ENCODE results near the gene CTSW.

The CTSW gene

DNA sequence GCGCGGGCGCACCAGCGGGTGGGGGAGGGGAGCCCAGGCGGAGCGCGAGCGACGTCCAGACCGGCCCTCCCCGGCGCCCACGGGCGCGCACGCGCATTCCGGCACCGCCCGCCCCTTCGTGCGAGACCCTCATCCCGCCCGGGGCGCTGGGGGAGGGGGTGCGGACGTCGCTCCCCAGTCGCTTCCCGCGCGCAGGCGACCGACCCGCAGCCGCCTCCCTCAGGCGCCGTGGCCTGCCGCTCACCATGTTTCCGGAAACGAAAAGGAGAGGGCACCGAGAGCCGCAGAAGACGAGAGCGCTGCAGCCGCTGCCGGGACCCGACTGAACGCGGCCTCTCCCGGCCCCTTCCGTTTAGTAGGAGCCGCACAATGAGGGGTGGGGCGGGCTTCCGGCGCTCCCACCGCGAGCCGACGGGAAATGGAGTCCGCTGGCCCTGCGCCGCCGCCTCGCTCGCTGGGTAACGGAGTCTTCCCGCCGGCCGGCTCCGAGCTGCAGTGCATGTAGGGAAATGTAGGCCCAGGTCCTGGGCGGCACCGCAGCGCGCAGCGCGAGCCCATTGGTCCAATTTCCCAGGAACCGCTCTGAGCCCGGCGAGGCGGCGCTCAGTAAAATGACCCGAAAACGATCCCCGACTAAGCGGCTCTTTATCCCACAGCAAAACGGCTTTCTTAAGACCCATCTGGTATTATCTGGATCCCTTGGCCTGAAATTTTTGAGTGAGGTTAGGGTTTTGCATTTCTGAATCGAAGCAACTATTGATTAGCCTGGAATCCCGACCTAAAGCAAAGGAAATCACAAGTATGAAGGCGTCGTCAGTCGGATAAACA is 21.6 kb upstream of the CTSW start, which contains the start of gene CFL1:
CFL1 (minus strand) TSS at position 328 of the 828 bp plus-strand sequence; CDS start at position 247, 81 bp downstream.
- H3K9ac ChIP-seq (ENCODE audit: low read length): peak within 1 kb of the TSS; percentile 86
- H3K4me1 ChIP-seq (ENCODE audit: control insufficient read depth, insufficient read depth, low read length): peaks cover 53% of the 10 kb centered on the region
- peaks cover 30% of the 10 kb centered on the region for H3K36me3 ChIP-seq (ENCODE audit: control insufficient read depth, insufficient read depth, low read length)
- no peaks in the 10 kb centered on the region for H3K9me3 ChIP-seq (ENCODE audit: control insufficient read depth, low read length)
- H3K27me3 ChIP-seq (ENCODE audit: control insufficient read depth, insufficient read depth, low read length): no peaks in the 10 kb centered on the region
- H3K4me3 ChIP-seq (ENCODE audit: low read length): peak within 1 kb of the TSS; percentile 74

DNA sequence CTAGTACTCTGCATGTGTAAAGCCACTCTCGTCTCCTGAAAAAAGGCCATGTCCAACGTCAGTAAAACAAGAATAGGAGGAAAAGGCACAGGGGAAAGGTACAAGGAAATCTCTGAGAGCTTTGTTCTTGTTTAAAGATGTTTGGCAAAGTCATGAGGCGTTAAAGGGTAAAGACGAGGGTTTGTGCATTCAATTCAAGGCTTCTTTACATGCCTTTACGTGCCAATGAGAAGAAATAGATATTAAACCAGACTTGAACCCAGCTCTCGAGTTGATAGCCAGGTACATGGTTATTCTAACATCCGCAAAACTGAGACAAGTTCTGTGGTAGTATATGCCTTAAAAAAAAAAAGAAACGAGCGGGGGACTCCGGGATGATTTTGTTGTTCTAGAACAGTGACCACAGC is 21.0 kb upstream of the CTSW start:
- Histone ChIP-seq H3K4me1 (ENCODE audit: control insufficient read depth, insufficient read depth, low read length) (peaks cover 47% of the 10 kb centered on the region), H3K9me3 (ENCODE audit: control insufficient read depth, low read length) (no peaks in the 10 kb centered on the region)

DNA sequence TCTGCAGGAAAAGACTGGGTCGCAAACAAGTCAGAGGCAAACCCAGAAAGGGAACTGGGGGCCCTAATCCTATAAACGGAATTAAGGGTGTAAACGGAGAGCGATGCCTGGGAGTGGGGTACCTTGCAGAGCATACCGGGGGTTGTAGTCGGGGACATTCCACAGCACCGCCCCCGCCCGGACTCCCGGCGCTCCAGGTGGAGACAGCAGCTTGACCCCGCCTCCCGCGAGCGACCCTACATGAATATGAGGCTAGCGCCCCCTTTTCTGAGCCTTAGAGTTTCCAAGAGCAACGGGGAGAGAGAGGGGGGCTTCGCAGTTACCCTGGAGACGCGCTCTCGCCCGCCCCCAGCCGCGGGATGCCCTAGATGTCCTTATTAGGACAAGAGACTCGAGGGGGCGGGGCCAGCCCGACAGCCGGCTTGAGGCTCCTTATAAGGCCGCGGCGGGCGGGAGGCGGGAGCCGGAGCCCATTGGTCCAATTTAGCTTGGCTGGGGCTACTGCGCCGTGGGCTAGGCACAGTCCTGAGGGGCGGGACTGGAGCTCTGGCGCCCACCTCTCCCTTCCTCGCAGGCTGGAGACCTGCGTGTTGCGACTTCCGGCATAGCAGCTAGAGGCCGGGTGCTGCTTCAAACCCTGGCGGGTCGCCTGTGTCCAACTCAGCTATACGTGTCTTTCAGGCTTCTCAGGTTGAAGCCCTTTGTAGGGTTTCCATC is 20.4 kb upstream of the CTSW start:
- peak overlapping the region; percentile 74 for H3K4me3 ChIP-seq (ENCODE audit: low read length)
- H3K4me1 ChIP-seq (ENCODE audit: control insufficient read depth, insufficient read depth, low read length): peaks cover 43% of the 10 kb centered on the region
- H3K27me3 ChIP-seq (ENCODE audit: control insufficient read depth, insufficient read depth, low read length): no peaks in the 10 kb centered on the region
- peaks cover 29% of the 10 kb centered on the region for H3K36me3 ChIP-seq (ENCODE audit: control insufficient read depth, insufficient read depth, low read length)
- peak overlapping the region; percentile 86 for H3K9ac ChIP-seq (ENCODE audit: low read length)
- no peaks in the 10 kb centered on the region for H3K9me3 ChIP-seq (ENCODE audit: control insufficient read depth, low read length)

More for the DNA sequence above, 21.0 kb upstream of the CTSW start:
- Histone ChIP-seq H3K4me3 (ENCODE audit: low read length) (peak overlapping the region; percentile 74), H3K9ac (ENCODE audit: low read length) (peak overlapping the region; percentile 86), H3K36me3 (ENCODE audit: control insufficient read depth, insufficient read depth, low read length) (peaks cover 29% of the 10 kb centered on the region), H3K27me3 (ENCODE audit: control insufficient read depth, insufficient read depth, low read length) (no peaks in the 10 kb centered on the region)

DNA sequence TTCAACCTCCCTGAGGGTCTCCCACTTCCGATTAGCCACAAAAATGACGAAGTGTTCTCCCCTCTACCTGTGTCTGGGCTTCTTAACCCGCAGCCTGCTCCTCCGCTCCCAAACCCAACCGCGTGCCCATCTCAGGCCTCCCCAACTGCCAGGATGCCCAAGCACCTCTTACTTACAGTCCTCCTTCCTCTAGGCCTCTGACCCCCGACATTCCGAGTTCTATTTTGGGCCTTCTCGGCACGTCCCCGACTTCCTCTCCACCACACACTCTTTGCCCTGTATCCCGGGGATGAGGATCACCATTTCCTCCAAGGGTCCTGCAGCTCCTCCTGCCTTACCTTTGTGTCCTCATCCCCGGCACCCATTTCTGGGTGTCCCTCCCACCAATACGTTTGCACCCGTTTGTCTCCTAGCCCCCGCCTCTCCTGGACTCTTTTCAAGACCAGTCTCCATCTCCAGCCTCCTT is 19.8 kb upstream of the CTSW start:
- Histone ChIP-seq H3K27me3 (ENCODE audit: control insufficient read depth, insufficient read depth, low read length) (no peaks in the 10 kb centered on the region), H3K4me3 (ENCODE audit: low read length) (peak overlapping the region; percentile 74), H3K36me3 (ENCODE audit: control insufficient read depth, insufficient read depth, low read length) (peaks cover 30% of the 10 kb centered on the region), H3K9ac (ENCODE audit: low read length) (peak overlapping the region; percentile 86), H3K4me1 (ENCODE audit: control insufficient read depth, insufficient read depth, low read length) (peaks cover 37% of the 10 kb centered on the region), H3K9me3 (ENCODE audit: control insufficient read depth, low read length) (no peaks in the 10 kb centered on the region)

DNA sequence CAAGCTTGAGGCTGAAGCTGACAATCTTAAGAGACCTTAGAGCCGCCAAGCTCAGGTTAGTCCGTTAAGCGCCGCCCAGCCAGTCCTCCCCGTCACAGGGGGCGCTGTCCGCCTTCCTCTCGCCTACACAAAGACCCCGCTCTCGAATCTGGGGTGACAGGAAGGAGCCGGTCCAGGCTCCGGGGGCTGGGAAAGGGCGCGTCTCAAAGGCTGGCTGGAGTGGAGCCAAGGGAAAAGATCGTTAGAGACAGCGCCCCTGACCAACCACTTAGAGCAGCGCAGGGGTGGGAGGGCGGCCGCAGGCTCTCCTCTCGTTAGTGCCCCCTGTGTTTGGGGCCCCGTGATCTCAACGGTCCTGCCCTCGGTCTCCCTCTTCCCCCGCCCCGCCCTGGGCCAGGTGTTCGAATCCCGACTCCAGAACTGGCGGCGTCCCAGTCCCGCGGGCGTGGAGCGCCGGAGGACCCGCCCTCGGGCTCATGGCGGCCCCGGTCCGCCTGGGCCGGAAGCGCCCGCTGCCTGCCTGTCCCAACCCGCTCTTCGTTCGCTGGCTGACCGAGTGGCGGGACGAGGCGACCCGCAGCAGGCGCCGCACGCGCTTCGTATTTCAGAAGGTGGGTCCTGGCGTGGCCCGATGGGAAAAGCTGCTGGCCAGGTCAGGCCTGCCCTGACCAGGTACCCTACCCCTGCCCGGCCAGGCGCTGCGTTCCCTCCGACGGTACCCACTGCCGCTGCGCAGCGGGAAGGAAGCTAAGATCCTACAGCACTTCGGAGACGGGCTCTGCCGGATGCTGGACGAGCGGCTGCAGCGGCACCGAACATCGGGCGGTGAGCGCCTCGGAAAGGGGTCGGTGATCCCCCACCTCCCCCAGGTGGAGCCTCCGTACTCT is 19.1 kb upstream of the CTSW start, which contains the start of gene MUS81:
MUS81 (plus strand) TSS at position 156 of the 887 bp plus-strand sequence; CDS start at position 477, 321 bp downstream.
- Histone ChIP-seq H3K36me3 (ENCODE audit: control insufficient read depth, insufficient read depth, low read length) (peaks cover 26% of the 10 kb centered on the region), H3K4me3 (ENCODE audit: low read length) (peak within 1 kb of the TSS; percentile 74), H3K9me3 (ENCODE audit: control insufficient read depth, low read length) (no peaks in the 10 kb centered on the region), H3K4me1 (ENCODE audit: control insufficient read depth, insufficient read depth, low read length) (peaks cover 31% of the 10 kb centered on the region), H3K27me3 (ENCODE audit: control insufficient read depth, insufficient read depth, low read length) (no peaks in the 10 kb centered on the region), H3K9ac (ENCODE audit: low read length) (peak within 1 kb of the TSS; percentile 86)

DNA sequence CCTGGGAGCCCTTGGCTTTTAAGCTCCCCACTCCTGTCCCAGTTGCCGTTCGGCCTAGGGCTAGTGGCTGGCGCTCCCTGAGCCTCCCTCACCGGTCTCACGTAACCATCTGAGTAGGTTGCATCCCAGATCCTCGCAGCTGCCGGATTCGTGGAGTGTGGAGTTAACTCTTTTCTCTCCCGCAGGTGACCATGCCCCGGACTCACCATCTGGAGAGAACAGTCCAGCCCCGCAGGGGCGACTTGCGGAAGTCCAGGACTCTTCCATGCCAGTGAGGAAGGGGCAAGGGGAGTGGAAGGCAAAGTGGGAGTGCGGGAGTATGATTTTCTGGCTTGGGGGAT is 18.5 kb upstream of the CTSW start:
- peaks cover 21% of the 10 kb centered on the region for H3K36me3 ChIP-seq (ENCODE audit: control insufficient read depth, insufficient read depth, low read length)
- peak overlapping the region; percentile 74 for H3K4me3 ChIP-seq (ENCODE audit: low read length)
- no peaks in the 10 kb centered on the region for H3K9me3 ChIP-seq (ENCODE audit: control insufficient read depth, low read length)
- H3K27me3 ChIP-seq (ENCODE audit: control insufficient read depth, insufficient read depth, low read length): no peaks in the 10 kb centered on the region
- peak overlapping the region; percentile 86 for H3K9ac ChIP-seq (ENCODE audit: low read length)
- peaks cover 25% of the 10 kb centered on the region for H3K4me1 ChIP-seq (ENCODE audit: control insufficient read depth, insufficient read depth, low read length)

DNA sequence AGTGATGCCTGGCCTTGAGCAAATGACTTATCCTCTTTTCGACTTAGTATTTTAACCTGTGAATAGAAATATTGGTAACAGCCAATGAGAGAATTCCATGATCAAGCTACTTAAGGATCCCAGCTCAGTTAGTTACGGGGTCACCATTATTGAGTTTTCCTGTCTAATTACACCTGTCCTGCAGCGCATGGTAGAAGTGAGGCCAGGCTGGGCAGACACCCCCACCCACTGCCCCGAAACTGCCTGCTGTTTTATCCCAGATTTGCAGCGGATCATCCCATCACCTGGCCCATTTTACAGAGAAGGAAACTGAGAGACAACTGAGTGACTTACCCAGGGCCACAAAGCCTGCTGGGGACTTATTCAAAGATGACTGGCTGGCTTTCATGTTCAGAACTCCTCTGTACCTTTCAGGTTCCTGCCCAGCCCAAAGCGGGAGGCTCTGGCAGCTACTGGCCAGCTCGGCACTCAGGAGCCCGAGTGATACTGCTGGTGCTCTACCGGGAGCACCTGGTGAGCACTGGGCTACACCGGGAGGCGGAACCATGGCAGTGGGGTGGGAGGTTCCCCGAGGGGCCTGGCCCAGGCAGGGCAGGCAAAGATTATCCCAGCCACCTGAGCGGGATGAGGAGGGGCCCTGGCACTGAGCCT is 18.0 kb upstream of the CTSW start:
- H3K9ac ChIP-seq (ENCODE audit: low read length): peak overlapping the region; percentile 86
- H3K36me3 ChIP-seq (ENCODE audit: control insufficient read depth, insufficient read depth, low read length): peaks cover 20% of the 10 kb centered on the region
- peaks cover 20% of the 10 kb centered on the region for H3K4me1 ChIP-seq (ENCODE audit: control insufficient read depth, insufficient read depth, low read length)

DNA sequence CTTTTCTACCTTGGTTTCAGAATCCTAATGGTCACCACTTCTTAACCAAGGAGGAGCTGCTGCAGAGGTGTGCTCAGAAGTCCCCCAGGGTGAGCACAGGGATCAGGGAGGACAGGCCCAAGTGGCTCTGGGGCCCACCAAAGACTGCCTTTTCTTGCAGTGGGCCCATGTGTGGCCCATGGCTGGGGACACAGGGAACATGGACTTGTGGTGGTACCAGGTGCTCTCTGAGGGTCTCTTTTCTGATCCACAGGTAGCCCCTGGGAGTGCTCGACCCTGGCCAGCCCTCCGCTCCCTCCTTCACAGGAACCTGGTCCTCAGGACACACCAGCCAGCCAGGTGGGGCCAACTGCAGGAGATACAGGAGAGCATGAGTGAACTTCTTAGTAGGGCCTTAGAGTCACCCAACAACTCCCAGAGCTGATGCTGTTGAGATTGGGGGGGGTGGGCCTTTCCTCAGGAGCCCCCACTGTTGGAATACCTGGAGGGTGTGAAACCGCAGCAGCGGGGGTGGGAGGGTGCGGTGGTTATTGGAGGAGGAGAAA is 17.4 kb upstream of the CTSW start:
- Histone ChIP-seq H3K4me3 (ENCODE audit: low read length) (no peak overlapping the region), H3K27me3 (ENCODE audit: control insufficient read depth, insufficient read depth, low read length) (no peaks in the 10 kb centered on the region), H3K9ac (ENCODE audit: low read length) (no peak overlapping the region), H3K36me3 (ENCODE audit: control insufficient read depth, insufficient read depth, low read length) (peaks cover 20% of the 10 kb centered on the region), H3K4me1 (ENCODE audit: control insufficient read depth, insufficient read depth, low read length) (peaks cover 20% of the 10 kb centered on the region), H3K9me3 (ENCODE audit: control insufficient read depth, low read length) (no peaks in the 10 kb centered on the region)

More for the DNA sequence above, 18.0 kb upstream of the CTSW start:
- peak overlapping the region; percentile 74 for H3K4me3 ChIP-seq (ENCODE audit: low read length)
- no peaks in the 10 kb centered on the region for H3K27me3 ChIP-seq (ENCODE audit: control insufficient read depth, insufficient read depth, low read length)
- no peaks in the 10 kb centered on the region for H3K9me3 ChIP-seq (ENCODE audit: control insufficient read depth, low read length)

DNA sequence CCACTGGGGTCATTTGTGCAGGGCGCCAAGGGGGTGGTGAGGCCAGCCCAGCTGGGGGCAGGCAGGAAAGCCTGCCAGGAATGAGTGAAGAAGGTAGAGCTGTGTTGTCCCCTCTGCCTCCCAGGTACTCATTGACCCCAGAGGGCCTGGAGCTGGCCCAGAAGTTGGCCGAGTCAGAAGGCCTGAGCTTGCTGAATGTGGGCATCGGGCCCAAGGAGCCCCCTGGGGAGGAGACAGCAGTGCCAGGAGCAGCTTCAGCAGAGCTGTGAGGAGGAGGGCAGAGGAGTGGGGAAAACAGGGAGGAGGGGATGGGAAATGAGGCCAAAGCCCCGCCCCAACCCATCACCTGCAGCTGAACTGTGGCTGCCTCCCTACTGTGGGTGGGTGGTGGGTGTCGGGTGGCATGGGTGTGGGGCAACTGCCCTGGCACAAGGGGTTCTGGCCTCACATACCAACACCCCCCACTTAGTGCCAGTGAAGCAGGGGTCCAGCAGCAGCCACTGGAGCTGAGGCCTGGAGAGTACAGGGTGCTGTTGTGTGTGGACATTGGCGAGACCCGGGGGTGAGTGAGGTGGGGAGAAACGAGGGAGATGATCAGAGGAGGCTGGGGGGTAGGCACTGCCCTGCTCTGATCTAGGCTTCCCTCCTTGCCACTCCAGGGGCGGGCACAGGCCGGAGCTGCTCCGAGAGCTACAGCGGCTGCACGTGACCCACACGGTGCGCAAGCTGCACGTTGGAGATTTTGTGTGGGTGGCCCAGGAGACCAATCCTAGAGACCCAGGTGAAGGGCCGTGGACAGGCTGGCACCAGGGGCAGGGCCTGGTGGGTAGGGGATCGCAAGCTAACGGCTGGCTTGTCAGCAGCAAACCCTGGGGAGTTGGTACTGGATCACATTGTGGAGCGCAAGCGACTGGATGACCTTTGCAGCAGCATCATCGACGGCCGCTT is 16.4 kb upstream of the CTSW start:
- Histone ChIP-seq H3K9me3 (ENCODE audit: control insufficient read depth, low read length) (no peaks in the 10 kb centered on the region), H3K4me1 (ENCODE audit: control insufficient read depth, insufficient read depth, low read length) (peaks cover 20% of the 10 kb centered on the region), H3K9ac (ENCODE audit: low read length) (no peak overlapping the region), H3K27me3 (ENCODE audit: control insufficient read depth, insufficient read depth, low read length) (no peaks in the 10 kb centered on the region), H3K4me3 (ENCODE audit: low read length) (no peak overlapping the region), H3K36me3 (ENCODE audit: control insufficient read depth, insufficient read depth, low read length) (peaks cover 20% of the 10 kb centered on the region)

DNA sequence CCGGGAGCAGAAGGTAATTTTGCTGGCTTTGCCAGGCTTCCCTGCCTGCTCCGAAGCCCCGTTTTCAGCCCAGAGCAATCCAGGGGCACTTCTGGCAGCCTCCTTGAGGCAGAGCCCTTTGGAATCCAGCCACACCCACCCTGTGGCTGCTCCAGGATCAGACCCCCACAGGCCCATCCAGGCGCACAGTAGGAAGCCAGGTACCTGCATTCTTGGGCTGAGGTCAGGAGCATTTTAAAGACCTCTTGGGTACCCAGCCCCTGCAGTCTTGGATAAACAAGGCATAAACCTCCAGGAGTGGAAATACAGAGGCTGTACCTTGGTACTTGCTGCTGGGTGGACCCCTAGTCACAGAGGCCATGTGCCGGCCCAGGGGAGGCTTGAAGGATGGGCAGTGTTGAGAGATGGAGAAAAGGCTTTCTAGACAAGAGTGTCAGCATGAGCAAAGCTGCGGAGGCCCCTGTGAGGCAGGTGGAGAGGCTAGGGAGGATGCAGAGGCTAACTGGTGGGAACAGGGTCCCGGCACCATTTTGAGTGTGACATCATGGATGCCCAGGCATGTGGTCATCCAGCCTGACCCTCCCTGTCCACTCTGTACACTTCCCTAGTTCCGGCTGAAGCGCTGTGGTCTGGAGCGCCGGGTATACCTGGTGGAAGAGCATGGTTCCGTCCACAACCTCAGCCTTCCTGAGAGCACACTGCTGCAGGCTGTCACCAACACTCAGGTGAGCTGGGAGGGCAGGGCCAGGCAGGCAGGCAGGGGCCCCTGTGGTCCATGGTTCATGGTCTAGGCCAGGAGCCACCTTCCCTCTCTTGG is 15.5 kb upstream of the CTSW start:
- Histone ChIP-seq H3K27me3 (ENCODE audit: control insufficient read depth, insufficient read depth, low read length) (no peaks in the 10 kb centered on the region), H3K4me3 (ENCODE audit: low read length) (no peak overlapping the region), H3K4me1 (ENCODE audit: control insufficient read depth, insufficient read depth, low read length) (peaks cover 20% of the 10 kb centered on the region), H3K9me3 (ENCODE audit: control insufficient read depth, low read length) (no peaks in the 10 kb centered on the region), H3K36me3 (ENCODE audit: control insufficient read depth, insufficient read depth, low read length) (peaks cover 20% of the 10 kb centered on the region), H3K9ac (ENCODE audit: low read length) (no peak overlapping the region)
